MCF 10A (cell line): ENCODE data around the gene TMEM238. TPM values are rescaled to one million over a fixed set of nuclear protein-coding genes. Genes with fewer than 3 reads are reported as not detected.
A peak's percentile ranks its signal among the peaks of the same experiment; 100 is the strongest.

Experiments
- BruUV-seq: library from RNA; stranded (reverse); fragments of 400-500 nt; replicated peaks from 2 replicates; lab custom pipeline; 2021; lab: Mats Ljungman, UMichigan
- CTCF ChIA-PET: fragments of 300-600 bp; sonication (Branson Sonifier 250); formaldehyde crosslinking; extraction: SDS; loops from one replicate; lab custom pipeline; 2021; ENCODE audit warnings: antibody characterized with exemption, inconsistent platforms; lab: Yijun Ruan, JAX
- POLR2A ChIA-PET: fragments of 300-600, 350-650 bp; sonication (Branson Sonifier 250); formaldehyde crosslinking; extraction: SDS; loops from one replicate; lab custom pipeline; 2020; ENCODE audit warnings: antibody characterized with exemption, inconsistent platforms; lab: Yijun Ruan, JAX
- DNase-seq: peaks from one replicate; pipeline ENCODE4 v3.0.0-alpha.2; 2018; ENCODE audit not compliant: unreplicated experiment
- H3K27ac Mint-ChIP-seq: one replicate; pipeline ENCODE4 v1.8.0; 2022; ENCODE audit warnings: mild to moderate bottlenecking, low read depth, mixed read lengths; ENCODE audit not compliant: unreplicated experiment
- H3K27me3 Mint-ChIP-seq: one replicate; pipeline ENCODE4 v1.8.0; 2022; ENCODE audit warnings: mixed read lengths; ENCODE audit not compliant: insufficient read depth, unreplicated experiment
- H3K36me3 Mint-ChIP-seq: one replicate; pipeline ENCODE4 v1.8.0; 2022; ENCODE audit warnings: mild to moderate bottlenecking, moderate library complexity, mixed read lengths; ENCODE audit not compliant: insufficient read depth, unreplicated experiment
- H3K4me1 Mint-ChIP-seq: one replicate; pipeline ENCODE4 v1.8.0; 2022; ENCODE audit warnings: mixed read lengths; ENCODE audit not compliant: insufficient read depth, unreplicated experiment
- H3K4me3 Mint-ChIP-seq: one replicate; pipeline ENCODE4 v1.8.0; 2022; ENCODE audit warnings: mild to moderate bottlenecking, moderate library complexity, mixed read lengths; ENCODE audit not compliant: unreplicated experiment
- H3K9me3 Mint-ChIP-seq: one replicate; pipeline ENCODE4 v1.8.0; 2022; ENCODE audit warnings: mixed read lengths; ENCODE audit not compliant: unreplicated experiment
- CTCF ChIP-seq: fragments of 200-600 bp; IDR thresholded peaks from one replicate; pipeline ENCODE4 v1.8.0; 2022; ENCODE audit warnings: antibody characterized with exemption, mild to moderate bottlenecking; ENCODE audit not compliant: unreplicated experiment
- intact Hi-C: fragments of 100-400 bp; cut with micrococcal nuclease; formaldehyde crosslinking; loops from 2 replicates; pipeline ENCODE4 v1.14.1; 2022
- total RNA-seq: library from RNA; stranded (reverse); gene quantifications from 2 replicates; pipeline ENCODE4 v1.2.3, GENCODE V29; 2022

The TMEM238 gene
- total RNA-seq, 1 experiment from 2014 or later = 14.9 TPM

DNA sequence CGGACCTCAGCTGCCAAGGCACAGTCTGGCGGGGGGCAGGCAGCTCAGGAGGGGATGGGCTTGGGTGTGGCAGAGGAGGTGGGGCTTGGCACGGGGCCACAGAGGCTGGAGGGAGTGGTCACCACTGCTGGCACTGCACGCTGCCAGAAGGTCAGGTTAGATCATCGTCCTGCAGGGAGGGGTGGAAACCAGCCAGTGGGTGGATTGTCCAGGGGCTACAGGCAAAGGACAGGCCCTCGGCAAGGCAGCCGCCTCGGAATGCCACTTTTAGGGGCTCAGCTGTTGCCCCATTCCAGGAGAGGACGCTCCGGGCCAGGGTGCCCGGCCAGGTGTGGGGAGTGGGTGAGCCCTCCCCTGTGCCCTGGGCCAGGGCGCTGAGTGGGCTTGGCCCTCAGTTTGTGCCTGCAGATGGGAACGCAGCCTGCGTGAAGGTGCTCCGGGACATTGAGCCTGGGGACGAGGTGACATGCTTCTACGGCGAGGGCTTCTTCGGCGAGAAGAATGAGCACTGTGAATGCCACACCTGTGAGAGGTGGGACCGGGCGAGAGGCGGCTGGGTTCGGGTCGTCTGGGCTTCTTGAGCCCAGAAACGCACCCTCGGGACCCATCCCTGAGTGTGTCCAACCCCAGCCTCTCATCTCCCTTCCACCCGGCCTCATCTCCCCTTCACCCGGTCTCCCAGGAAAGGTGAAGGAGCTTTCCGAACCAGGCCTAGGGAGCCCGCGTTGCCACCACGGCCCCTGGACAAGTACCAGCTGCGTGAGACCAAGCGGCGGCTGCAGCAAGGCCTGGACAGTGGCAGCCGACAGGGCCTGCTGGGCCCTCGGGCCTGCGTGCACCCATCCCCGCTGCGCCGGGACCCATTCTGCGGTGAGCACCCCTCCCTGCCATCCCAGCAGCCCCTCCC is 38.0 kb downstream of the TMEM238 start:
- no peak for TF ChIP-seq CTCF
- Mint-ChIP-seq H3K4me1 (peaks cover 17% of the 10 kb centered on the region), H3K27ac (peak overlapping the region; percentile 87), H3K36me3 (peaks cover 35% of the 10 kb centered on the region), H3K9me3 (no peaks in the 10 kb centered on the region), H3K27me3 (no peaks in the 10 kb centered on the region), H3K4me3 (no peak overlapping the region)
- intact Hi-C loops = no loop called here
- BruUV-seq = no TSS peak
- DNase-seq = peak; percentile 74
- ChIA-PET POLR2A (interaction anchor here (1.4 to 2.9 kb wide), 2 partner anchors 9 to 38 kb away, joined by 4 to 18 read pairs; partner anchors contain the start of gene TMEM238), CTCF (interaction anchor here (0.6 kb wide), 3 partner anchors 35 to 182 kb away, joined by 3 to 6 read pairs (median 3); no protein-coding TSS in a partner anchor)

GRCh38 chr19:55345101-55345817 is 38.8 kb downstream of the TMEM238 start:
- DNase-seq = no peak
- H3K27ac Mint-ChIP-seq = peak overlapping the region; percentile 87
- intact Hi-C loops = no loop called here
- no peaks in the 10 kb centered on the region for H3K27me3 Mint-ChIP-seq
- TF ChIP-seq CTCF = no peak
- ChIA-PET POLR2A (interaction anchor here (0.8 to 2.9 kb wide), 4 partner anchors 10 to 39 kb away, joined by 3 to 18 read pairs (median 4); partner anchors contain the start of gene TMEM238), CTCF (interaction anchor here (0.6 to 1.1 kb wide), 2 partner anchors 36 to 185 kb away, joined by 4 to 5 read pairs; no protein-coding TSS in a partner anchor)
- peaks cover 35% of the 10 kb centered on the region for H3K36me3 Mint-ChIP-seq
- H3K4me1 Mint-ChIP-seq = peaks cover 21% of the 10 kb centered on the region
- H3K9me3 Mint-ChIP-seq = no peaks in the 10 kb centered on the region
- BruUV-seq = no TSS peak
- H3K4me3 Mint-ChIP-seq = no peak overlapping the region

- Mint-ChIP-seq H3K4me3 (peak overlapping the region; percentile 25), H3K27me3 (no peaks in the 10 kb centered on the region), H3K36me3 (peaks cover 41% of the 10 kb centered on the region), H3K27ac (peak overlapping the region; percentile 87), H3K9me3 (no peaks in the 10 kb centered on the region), H3K4me1 (peaks cover 21% of the 10 kb centered on the region)
- TF ChIP-seq CTCF = no peak
- no TSS peak for BruUV-seq
- ChIA-PET POLR2A (interaction anchor here (0.6 to 2.9 kb wide), 6 partner anchors 11 to 122 kb away, joined by 3 to 18 read pairs (median 4); partner anchors contain the start of gene TMEM238), CTCF (interaction anchor here (1.1 kb wide), 1 partner anchor 184 kb away, joined by 4 read pairs; no protein-coding TSS in a partner anchor)
- peak; percentile 87 for DNase-seq
- intact Hi-C loops = no loop called here
These were observed 39.6 kb downstream of the TMEM238 start for GRCh38 chr19:55344444-55344843.
